Activated T-cell treated with anti-CD3 and anti-CD28 coated beads, Interleukin-2, amount 50 U/mL, for 72 hours (primary cell): ENCODE data around the gene RNASEH2B. TPM values are rescaled to one million over a fixed set of nuclear protein-coding genes. Genes with fewer than 3 reads are reported as not detected.

Source experiments
- ATAC-seq, 2 donors: fragments of 150-1000 bp; cut with Tn5 transposase; replicated peaks in 1 of 2; 2 replicates each; pipeline ENCODE4 v1.10.0; 2021; ENCODE audit warnings: moderate library complexity in 2 of 2, mild to moderate bottlenecking in 1 of 2
- DNase-seq, 2 donors: peaks; one replicate each; pipeline ENCODE4 v3.0.0; 2021 to 2022; ENCODE audit warnings: mixed read lengths in 1 of 2
- H3K27ac Mint-ChIP-seq: one replicate; pipeline ENCODE4 v1.8.0; 2022; ENCODE audit warnings: mild to moderate bottlenecking, moderate library complexity, mixed read lengths
- H3K27me3 Mint-ChIP-seq: one replicate; pipeline ENCODE4 v1.8.0; 2022; ENCODE audit warnings: low read depth, mixed read lengths
- H3K36me3 Mint-ChIP-seq, 2 donors: one replicate each; pipeline ENCODE4 v1.8.0; 2022; ENCODE audit warnings: mixed read lengths in 2 of 2, mild to moderate bottlenecking in 1 of 2; ENCODE audit not compliant: insufficient read depth in 2 of 2
- H3K4me1 Mint-ChIP-seq: one replicate; pipeline ENCODE4 v1.8.0; 2022; ENCODE audit warnings: low read depth, mixed read lengths
- H3K4me3 Mint-ChIP-seq, 2 donors: one replicate each; pipeline ENCODE4 v1.8.0; 2022; ENCODE audit warnings: mild to moderate bottlenecking in 2 of 2, mixed read lengths in 2 of 2, moderate library complexity in 2 of 2
- H3K9me3 Mint-ChIP-seq, 2 donors: one replicate each; pipeline ENCODE4 v1.8.0; 2022; ENCODE audit warnings: mixed read lengths in 2 of 2
- total RNA-seq, 2 donors: library from RNA; stranded (reverse); gene quantifications; one replicate each; pipeline ENCODE4 v1.2.3, GENCODE V29; 2022

RNASEH2B gene
- total RNA-seq, 2 donors from 2014 or later: 63.7 to 86.5 TPM

- H3K4me3 Mint-ChIP-seq: no peak overlapping the region
- DNase-seq (no peak), ATAC-seq (no peak)
- no peaks in the 10 kb centered on the region for H3K36me3 Mint-ChIP-seq
- H3K9me3 Mint-ChIP-seq: no peaks in the 10 kb centered on the region
- H3K4me1 Mint-ChIP-seq: peaks cover 55% of the 10 kb centered on the region
- H3K27ac Mint-ChIP-seq: no peak overlapping the region
- H3K27me3 Mint-ChIP-seq: no peaks in the 10 kb centered on the region
Measured at GRCh38 chr13:50912851-50913250, 3.3 kb downstream of the RNASEH2B start.

GRCh38 chr13:50914176-50914700 lies 4.6 kb downstream of the RNASEH2B start:
- no peaks in the 10 kb centered on the region for H3K9me3 Mint-ChIP-seq
- DNase-seq (no peak), ATAC-seq (no peak)
- H3K36me3 Mint-ChIP-seq: no peaks in the 10 kb centered on the region
- H3K4me1 Mint-ChIP-seq: peaks cover 62% of the 10 kb centered on the region
- peak overlapping the region in 1 of 2 donors; percentile 63 for H3K4me3 Mint-ChIP-seq
- no peak overlapping the region for H3K27ac Mint-ChIP-seq
- no peaks in the 10 kb centered on the region for H3K27me3 Mint-ChIP-seq

- Mint-ChIP-seq H3K9me3 (no peaks in the 10 kb centered on the region), H3K4me1 (peaks cover 66% of the 10 kb centered on the region), H3K27ac (no peak overlapping the region), H3K27me3 (no peaks in the 10 kb centered on the region), H3K36me3 (no peaks in the 10 kb centered on the region), H3K4me3 (peak overlapping the region; percentile 7)
- DNase-seq (no peak), ATAC-seq (peak; percentile 32 to 39)
Measured at GRCh38 chr13:50914848-50915247, 5.3 kb downstream of the RNASEH2B start.

- ATAC-seq: peak; percentile 31 to 41
- no peak overlapping the region for H3K27ac Mint-ChIP-seq
- peaks cover 66% of the 10 kb centered on the region for H3K4me1 Mint-ChIP-seq
- no peaks in the 10 kb centered on the region for H3K9me3 Mint-ChIP-seq
- H3K4me3 Mint-ChIP-seq: peak overlapping the region; percentile 7 to 27
- peaks cover 0 to 2% of the 10 kb centered on the region in 2 donors for H3K36me3 Mint-ChIP-seq
- peak in 1 of 2 donors; percentile 21 for DNase-seq
- H3K27me3 Mint-ChIP-seq: no peaks in the 10 kb centered on the region
Measured at GRCh38 chr13:50915565-50915964, 6.0 kb downstream of the RNASEH2B start.

- Mint-ChIP-seq H3K27ac (peak overlapping the region; percentile 92), H3K36me3 (peaks cover under 1 to 12% of the 10 kb centered on the region in 2 donors), H3K4me1 (peaks cover 63% of the 10 kb centered on the region), H3K27me3 (no peaks in the 10 kb centered on the region), H3K4me3 (peak overlapping the region; percentile 25 to 58), H3K9me3 (peaks cover 0 to under 1% of the 10 kb centered on the region in 2 donors)
- DNase-seq (no peak), ATAC-seq (no peak)
Measured at GRCh38 chr13:50916701-50917184, 7.2 kb downstream of the RNASEH2B start.

- Mint-ChIP-seq H3K4me3 (no peak overlapping the region), H3K9me3 (peaks cover 3 to 6% of the 10 kb centered on the region in 2 donors), H3K27ac (no peak overlapping the region), H3K36me3 (peaks cover 8 to 20% of the 10 kb centered on the region in 2 donors), H3K4me1 (peaks cover 55% of the 10 kb centered on the region), H3K27me3 (no peaks in the 10 kb centered on the region)
- no peak for DNase-seq
- no peak for ATAC-seq
Measured at GRCh38 chr13:50917572-50917971, 8.0 kb downstream of the RNASEH2B start.

- no peak for ATAC-seq
- H3K36me3 Mint-ChIP-seq: peaks cover 11 to 30% of the 10 kb centered on the region in 2 donors
- H3K27ac Mint-ChIP-seq: no peak overlapping the region
- peaks cover 51% of the 10 kb centered on the region for H3K4me1 Mint-ChIP-seq
- no peak for DNase-seq
- peaks cover 6 to 10% of the 10 kb centered on the region in 2 donors for H3K9me3 Mint-ChIP-seq
- no peaks in the 10 kb centered on the region for H3K27me3 Mint-ChIP-seq
- H3K4me3 Mint-ChIP-seq: no peak overlapping the region
Measured at GRCh38 chr13:50918567-50918966, 9.0 kb downstream of the RNASEH2B start.

GRCh38 chr13:50919277-50919676 lies 9.7 kb downstream of the RNASEH2B start:
- Mint-ChIP-seq H3K4me1 (peaks cover 46% of the 10 kb centered on the region), H3K27me3 (no peaks in the 10 kb centered on the region), H3K4me3 (no peak overlapping the region), H3K9me3 (peaks cover 6 to 11% of the 10 kb centered on the region in 2 donors), H3K36me3 (peaks cover 15 to 33% of the 10 kb centered on the region in 2 donors), H3K27ac (no peak overlapping the region)
- ATAC-seq (no peak), DNase-seq (no peak)

- ATAC-seq: no peak
- Mint-ChIP-seq H3K27ac (no peak overlapping the region), H3K4me3 (no peak overlapping the region), H3K9me3 (peaks cover 9 to 12% of the 10 kb centered on the region in 2 donors), H3K27me3 (no peaks in the 10 kb centered on the region), H3K36me3 (peaks cover 16 to 38% of the 10 kb centered on the region in 2 donors), H3K4me1 (peaks cover 28% of the 10 kb centered on the region)
- no peak for DNase-seq
Measured at GRCh38 chr13:50921706-50922105, 12.1 kb downstream of the RNASEH2B start.

- no peak overlapping the region for H3K4me3 Mint-ChIP-seq
- H3K27ac Mint-ChIP-seq: no peak overlapping the region
- DNase-seq (no peak), ATAC-seq (no peak)
- H3K9me3 Mint-ChIP-seq: peaks cover 9 to 12% of the 10 kb centered on the region in 2 donors
- no peaks in the 10 kb centered on the region for H3K27me3 Mint-ChIP-seq
- peaks cover 20% of the 10 kb centered on the region for H3K4me1 Mint-ChIP-seq
- H3K36me3 Mint-ChIP-seq: peaks cover 16 to 38% of the 10 kb centered on the region in 2 donors
Measured at GRCh38 chr13:50923272-50923671, 13.7 kb downstream of the RNASEH2B start.

GRCh38 chr13:50924025-50924424 lies 14.4 kb downstream of the RNASEH2B start:
- DNase-seq: no peak
- peaks cover 9 to 12% of the 10 kb centered on the region in 2 donors for H3K9me3 Mint-ChIP-seq
- H3K4me1 Mint-ChIP-seq: peaks cover 19% of the 10 kb centered on the region
- H3K27ac Mint-ChIP-seq: no peak overlapping the region
- no peak for ATAC-seq
- no peaks in the 10 kb centered on the region for H3K27me3 Mint-ChIP-seq
- peaks cover 16 to 38% of the 10 kb centered on the region in 2 donors for H3K36me3 Mint-ChIP-seq
- H3K4me3 Mint-ChIP-seq: no peak overlapping the region

GRCh38 chr13:50927701-50928100 lies 18.1 kb downstream of the RNASEH2B start:
- ATAC-seq: no peak
- no peaks in the 10 kb centered on the region for H3K27me3 Mint-ChIP-seq
- no peak overlapping the region for H3K4me3 Mint-ChIP-seq
- DNase-seq: no peak
- peaks cover 12% of the 10 kb centered on the region for H3K4me1 Mint-ChIP-seq
- H3K9me3 Mint-ChIP-seq: peaks cover 3 to 8% of the 10 kb centered on the region in 2 donors
- peaks cover 7 to 20% of the 10 kb centered on the region in 2 donors for H3K36me3 Mint-ChIP-seq
- no peak overlapping the region for H3K27ac Mint-ChIP-seq

GRCh38 chr13:50928102-50928501 lies 18.5 kb downstream of the RNASEH2B start:
- peaks cover 5 to 16% of the 10 kb centered on the region in 2 donors for H3K36me3 Mint-ChIP-seq
- no peaks in the 10 kb centered on the region for H3K27me3 Mint-ChIP-seq
- peak overlapping the region; percentile 57 for H3K27ac Mint-ChIP-seq
- ATAC-seq (no peak), DNase-seq (no peak)
- peaks cover 12% of the 10 kb centered on the region for H3K4me1 Mint-ChIP-seq
- H3K9me3 Mint-ChIP-seq: peaks cover 3 to 4% of the 10 kb centered on the region in 2 donors
- H3K4me3 Mint-ChIP-seq: no peak overlapping the region
